ENCODE data around the gene ERAL1.
"Not testable (repeated sequence)": the region's sequence is repeated elsewhere in the genome, so short reads cannot be mapped to it uniquely, and the experiment has no call there.

ERAL1 gene

DNA sequence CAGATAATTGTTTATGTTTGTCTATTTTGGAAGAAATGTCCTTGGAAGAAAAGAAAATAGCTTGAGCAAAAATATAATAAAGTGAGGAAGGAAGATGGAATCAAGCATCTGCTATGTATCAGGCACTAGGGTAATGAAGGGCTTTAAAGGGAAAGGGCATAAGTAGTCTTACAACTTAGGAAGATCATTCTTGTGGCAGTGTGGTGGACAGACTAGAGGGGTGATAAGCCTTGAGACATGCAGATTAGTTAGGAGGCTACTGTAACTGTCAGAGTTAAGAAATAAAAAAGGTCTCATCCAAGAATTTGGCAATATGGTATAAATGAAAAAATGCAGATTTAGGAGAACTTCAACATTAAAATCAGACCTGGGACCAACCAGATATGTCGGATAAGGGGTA lies 27.1 kb upstream of the ERAL1 start:
- DNase-seq (ENCODE audit: extremely low spot score), result no peak
- CTCF ChIA-PET, result interaction anchor here (0.9 kb wide), 1 partner anchor 10 kb away, joined by 3 read pairs; no protein-coding TSS in a partner anchor
- TF ChIP-seq LEF1 (IDR thresholded peaks at IDR 0.05; ENCODE audit: borderline replicate concordance), result no peak
- TF ChIP-seq TARDBP (IDR thresholded peaks at IDR 0.05), result no peak
- no peak for TF ChIP-seq FOXA1 (IDR thresholded peaks at IDR 0.05)
- no peak for TF ChIP-seq BHLHE40 (IDR thresholded peaks at IDR 0.05; ENCODE audit: borderline replicate concordance)
- no peak for TF ChIP-seq HDGF (IDR thresholded peaks at IDR 0.05; ENCODE audit: borderline replicate concordance)
- TF ChIP-seq SP1 (IDR thresholded peaks at IDR 0.05), result no peak
- TF ChIP-seq ARNT (IDR thresholded peaks at IDR 0.05), result no peak
- no peak for TF ChIP-seq PKNOX1 (IDR thresholded peaks at IDR 0.05)
- TF ChIP-seq ZNF384 (IDR thresholded peaks at IDR 0.05), result no peak
- no peak for TF ChIP-seq FOXM1 (IDR thresholded peaks at IDR 0.05; ENCODE audit: borderline replicate concordance)
- no peak for TF ChIP-seq NFRKB (IDR thresholded peaks at IDR 0.05)
- TF ChIP-seq FOXK2 (IDR thresholded peaks at IDR 0.05), result no peak
- TF ChIP-seq CTBP1 (IDR thresholded peaks at IDR 0.05; ENCODE audit: borderline replicate concordance), result no peak
- no peak for TF ChIP-seq L3MBTL2 (conservative IDR thresholded peaks at IDR 0.05)
- no peak for TF ChIP-seq ELF4 (IDR thresholded peaks at IDR 0.05)
- TF ChIP-seq SUZ12 (IDR thresholded peaks at IDR 0.05), result no peak
- POLR2A ChIA-PET, result interaction anchor here (0.8 to 2.5 kb wide), 2 partner anchors 15 to 101 kb away, joined by 3 to 12 read pairs; partner anchors contain the start of genes FAM222B and TLCD1

DNA sequence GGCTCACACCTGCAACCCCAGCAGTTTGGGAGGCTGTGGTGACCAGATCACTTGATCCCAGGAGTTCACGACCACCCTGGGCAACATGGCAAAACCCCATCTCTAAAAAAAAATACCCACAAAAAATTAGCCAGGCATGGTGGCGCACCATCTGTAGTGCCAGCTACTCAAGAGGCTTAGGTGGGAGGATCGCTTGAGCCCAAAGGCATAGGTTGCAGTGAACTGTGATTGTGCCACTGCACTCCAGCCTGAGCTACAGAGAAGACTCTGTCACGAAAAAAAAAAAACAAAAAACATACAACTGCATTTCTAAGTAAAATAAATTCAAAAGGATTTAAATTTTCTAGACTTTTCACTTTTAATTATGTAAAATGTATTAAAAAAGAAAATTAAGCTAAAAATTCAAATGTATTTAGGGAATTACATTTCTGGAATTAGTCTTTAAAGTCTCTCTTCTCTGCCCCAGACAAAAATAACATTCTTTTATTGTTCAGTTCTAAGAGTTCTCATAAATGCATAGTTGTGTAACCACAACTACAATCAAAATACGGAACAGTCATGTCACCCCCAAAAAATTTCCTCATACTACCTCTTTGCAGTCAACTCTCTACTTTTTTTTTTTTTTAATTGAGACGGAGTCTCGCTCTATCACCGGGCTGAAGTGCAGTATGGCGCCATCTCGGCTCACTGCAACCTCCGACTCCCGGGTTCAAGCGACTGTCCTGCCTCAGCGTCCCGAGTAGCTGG lies 26.3 kb upstream of the ERAL1 start:
- ChIA-PET CTCF (interaction anchor here (1.2 kb wide), 1 partner anchor 52 kb away, joined by 7 read pairs; no protein-coding TSS in a partner anchor), POLR2A (interaction anchor here (2.5 kb wide), 1 partner anchor 14 kb away, joined by 12 read pairs; the partner anchor contains the start of gene FAM222B)
- no peak for DNase-seq (ENCODE audit: extremely low spot score)
- TF ChIP-seq SP1 (IDR thresholded peaks at IDR 0.05), result no peak
- no peak for TF ChIP-seq NFRKB (IDR thresholded peaks at IDR 0.05)
- no peak for TF ChIP-seq BHLHE40 (IDR thresholded peaks at IDR 0.05; ENCODE audit: borderline replicate concordance)
- TF ChIP-seq LEF1 (IDR thresholded peaks at IDR 0.05; ENCODE audit: borderline replicate concordance), result no peak
- TF ChIP-seq SUZ12 (IDR thresholded peaks at IDR 0.05), result no peak
- TF ChIP-seq ZNF384 (IDR thresholded peaks at IDR 0.05), result no peak
- TF ChIP-seq L3MBTL2 (conservative IDR thresholded peaks at IDR 0.05), result no peak
- no peak for TF ChIP-seq FOXK2 (IDR thresholded peaks at IDR 0.05)
- TF ChIP-seq HDGF (IDR thresholded peaks at IDR 0.05; ENCODE audit: borderline replicate concordance), result no peak
- no peak for TF ChIP-seq FOXA1 (IDR thresholded peaks at IDR 0.05)

GRCh38 chr17:28834420-28834819 lies 20.4 kb upstream of the ERAL1 start:
- ChIA-PET POLR2A (no interaction called here), CTCF (interaction anchor here (1.1 kb wide), 1 partner anchor 108 kb away, joined by 3 read pairs; no protein-coding TSS in a partner anchor)
- DNase-seq (ENCODE audit: extremely low spot score), result no peak
- TF ChIP-seq L3MBTL2 (conservative IDR thresholded peaks at IDR 0.05), result no peak
- no peak for TF ChIP-seq ELF4 (IDR thresholded peaks at IDR 0.05)
- TF ChIP-seq ARNT (IDR thresholded peaks at IDR 0.05), result no peak
- no peak for TF ChIP-seq PKNOX1 (IDR thresholded peaks at IDR 0.05)
- no peak for TF ChIP-seq TARDBP (IDR thresholded peaks at IDR 0.05)

DNA sequence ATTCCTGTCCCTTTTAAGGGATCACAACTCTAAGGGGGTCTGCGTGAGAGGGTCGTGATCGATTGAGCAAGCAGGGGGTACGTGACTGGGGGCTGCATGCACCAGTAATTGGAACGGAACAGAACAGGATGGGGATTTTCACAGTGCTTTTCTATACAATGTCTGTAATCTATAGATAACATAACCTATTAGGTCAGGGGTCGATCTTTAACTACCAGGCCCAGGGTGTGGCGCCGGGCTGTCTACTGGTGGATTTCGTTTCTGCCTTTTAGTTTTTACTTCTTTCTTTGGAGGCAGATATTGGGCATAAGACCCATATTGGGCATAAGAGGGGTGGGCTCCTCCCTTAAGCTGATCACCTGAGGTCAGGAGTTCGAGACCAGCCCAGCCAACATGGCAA lies 18.3 kb upstream of the ERAL1 start:
- POLR2A ChIA-PET; CTCF ChIA-PET; DNase-seq (ENCODE audit: extremely low spot score): not testable (repeated sequence)

GRCh38 chr17:28839221-28839620 lies 15.6 kb upstream of the ERAL1 start:
- CTCF ChIA-PET, result interaction anchor here (0.6 kb wide), 1 partner anchor 131 kb away, joined by 3 read pairs; no protein-coding TSS in a partner anchor
- no peak for DNase-seq (ENCODE audit: extremely low spot score)
- POLR2A ChIA-PET, result no interaction called here
- TF ChIP-seq TARDBP (IDR thresholded peaks at IDR 0.05) (no peak), FOXK2 (IDR thresholded peaks at IDR 0.05) (no peak), ELF4 (IDR thresholded peaks at IDR 0.05) (no peak), LEF1 (IDR thresholded peaks at IDR 0.05; ENCODE audit: borderline replicate concordance) (no peak), SUZ12 (IDR thresholded peaks at IDR 0.05) (no peak), SP1 (IDR thresholded peaks at IDR 0.05) (no peak), ZNF384 (IDR thresholded peaks at IDR 0.05) (no peak), FOXM1 (IDR thresholded peaks at IDR 0.05; ENCODE audit: borderline replicate concordance) (no peak), BHLHE40 (IDR thresholded peaks at IDR 0.05; ENCODE audit: borderline replicate concordance) (no peak), HDGF (IDR thresholded peaks at IDR 0.05; ENCODE audit: borderline replicate concordance) (no peak), ARNT (IDR thresholded peaks at IDR 0.05) (no peak), NFRKB (IDR thresholded peaks at IDR 0.05) (no peak), CTBP1 (IDR thresholded peaks at IDR 0.05; ENCODE audit: borderline replicate concordance) (no peak), L3MBTL2 (conservative IDR thresholded peaks at IDR 0.05) (no peak), FOXA1 (IDR thresholded peaks at IDR 0.05) (no peak), PKNOX1 (IDR thresholded peaks at IDR 0.05) (no peak)

- no peak for TF ChIP-seq NFRKB (IDR thresholded peaks at IDR 0.05)
- no peak for TF ChIP-seq LEF1 (IDR thresholded peaks at IDR 0.05; ENCODE audit: borderline replicate concordance)
- no peak for TF ChIP-seq FOXA1 (IDR thresholded peaks at IDR 0.05)
- TF ChIP-seq PKNOX1 (IDR thresholded peaks at IDR 0.05), result no peak
- no peak for TF ChIP-seq BHLHE40 (IDR thresholded peaks at IDR 0.05; ENCODE audit: borderline replicate concordance)
- no peak for DNase-seq (ENCODE audit: extremely low spot score)
These were observed 12.9 kb upstream of the ERAL1 start for GRCh38 chr17:28841901-28842281.

More at GRCh38 chr17:28841901-28842281, 12.9 kb upstream of the ERAL1 start:
- CTCF ChIA-PET, result interaction anchor here (1.2 to 1.7 kb wide), 5 partner anchors 27 to 115 kb away, joined by 3 to 8 read pairs (median 3); no protein-coding TSS in a partner anchor
- POLR2A ChIA-PET, result interaction anchor here (0.6 to 3.6 kb wide), 30 partner anchors 10 to 180 kb away, joined by 3 to 22 read pairs (median 5); partner anchors contain the start of genes FLOT2, NEK8, PHF12 and RPL23A
